Endodermal cell (in vitro differentiated cells): ENCODE results near the gene C6orf62. TPM values are rescaled to one million over a fixed set of nuclear protein-coding genes. Genes with fewer than 3 reads are reported as not detected.
"Not testable (repeated sequence)": the region's sequence is repeated elsewhere in the genome, so short reads cannot be mapped to it uniquely, and the experiment has no call there.

ENCODE experiments used
- DNase-seq: peaks from one replicate; pipeline ENCODE4 v3.0.0-alpha.2; 2017
- H3K27ac ChIP-seq: 2 replicates; pipeline ENCODE4 v1.5.1; 2013; ENCODE audit warnings: mild to moderate bottlenecking, low read depth, low read length, moderate library complexity
- H3K27me3 ChIP-seq: 2 replicates; pipeline ENCODE4 v1.6.1; 2013; ENCODE audit warnings: mild to moderate bottlenecking, low read length, moderate library complexity; ENCODE audit not compliant: insufficient read depth, control insufficient read depth, poor library complexity, severe bottlenecking
- H3K36me3 ChIP-seq: 2 replicates; pipeline ENCODE4 v1.7.0; 2013; ENCODE audit warnings: mild to moderate bottlenecking, low read length, moderate library complexity; ENCODE audit not compliant: control insufficient read depth, insufficient read depth
- H3K4me1 ChIP-seq: one replicate; pipeline ENCODE4 v1.7.0; 2013; ENCODE audit warnings: low read length; ENCODE audit not compliant: control insufficient read depth, insufficient read depth
- H3K4me3 ChIP-seq: 2 replicates; pipeline ENCODE4 v1.5.1; 2013; ENCODE audit warnings: mild to moderate bottlenecking, low read length, moderate library complexity
- H3K9ac ChIP-seq: 2 replicates; pipeline ENCODE4 v1.6.1; 2013; ENCODE audit warnings: mild to moderate bottlenecking, low read length, moderate library complexity; ENCODE audit not compliant: poor library complexity, severe bottlenecking; ENCODE audit errors: extremely low read depth
- H3K9me3 ChIP-seq: 2 replicates; pipeline ENCODE4 v1.6.1; 2013; ENCODE audit warnings: mild to moderate bottlenecking, low read length, moderate library complexity; ENCODE audit not compliant: control insufficient read depth
- H3K27ac Mint-ChIP-seq: 2 replicates; pipeline ENCODE4 v1.8.0; 2020; ENCODE audit warnings: mixed read lengths
- H3K27me3 Mint-ChIP-seq: 2 replicates; pipeline ENCODE4 v1.8.0; 2021; ENCODE audit warnings: mild to moderate bottlenecking, mixed read lengths; ENCODE audit not compliant: insufficient read depth
- H3K36me3 Mint-ChIP-seq: 2 replicates; pipeline ENCODE4 v1.8.0; 2020; ENCODE audit warnings: low read depth, mixed read lengths
- H3K4me1 Mint-ChIP-seq: 2 replicates; pipeline ENCODE4 v1.8.0; 2020; ENCODE audit warnings: mixed read lengths
- H3K4me3 Mint-ChIP-seq: 2 replicates; pipeline ENCODE4 v1.8.0; 2020; ENCODE audit warnings: mild to moderate bottlenecking, moderate library complexity, mixed read lengths
- H3K9me3 Mint-ChIP-seq: 2 replicates; pipeline ENCODE4 v1.8.0; 2020; ENCODE audit warnings: mild to moderate bottlenecking, mixed read lengths
- CTCF ChIP-seq: fragments of 200-600 bp; sonication (generic); conservative IDR thresholded peaks from 2 replicates; pipeline ENCODE4 v1.5.0; 2021; ENCODE audit warnings: antibody characterized with exemption, mild to moderate bottlenecking
- WGBS, 2 experiments: methylation state at CpG; one replicate each; pipeline versions ENCODE4 v1.1.5 to v1.1.7; 2013; ENCODE audit warnings: missing lambda C conversion rate in 2 of 2, mixed read lengths in 1 of 2; ENCODE audit not compliant: insufficient coverage in 1 of 2, insufficient read length in 1 of 2; 5-methylcytosine and 5-hydroxymethylcytosine counted together
- total RNA-seq, 2 donors: library from RNA; stranded (reverse); fragmentation: NEBNext Ultra II Directional in 1 of 2; extraction: Animal tissue kit (Norgen Biotek cat#: 25700) in 1 of 2; gene quantifications; 2 replicates in 1 of 2; 3 replicates in 1 of 2; pipeline ENCODE4 v1.2.1, GENCODE V29; 2021

Gene C6orf62
- total RNA-seq, 2 donors from 2014 or later: 106 to 120 TPM

DNA sequence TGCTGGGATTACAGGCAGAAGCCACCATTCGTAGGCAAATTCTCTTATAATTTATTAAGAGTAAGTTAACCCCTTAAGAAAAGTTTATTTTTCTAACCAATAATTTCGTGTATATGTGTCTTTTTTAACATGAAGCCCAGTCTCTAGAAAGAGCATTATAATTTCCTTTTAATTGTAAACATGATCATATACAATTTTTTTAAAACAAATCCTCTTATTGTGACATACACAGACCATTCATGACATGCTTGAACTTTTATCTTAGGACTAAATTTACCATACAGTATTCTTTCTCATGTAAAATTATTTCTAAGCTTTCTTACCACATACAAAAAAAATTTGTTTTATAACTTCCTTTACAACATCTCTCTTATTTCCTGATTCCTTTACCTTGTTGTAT lies 45.3 kb downstream of the C6orf62 start:
- no peak overlapping the region for H3K4me3 Mint-ChIP-seq
- Histone ChIP-seq H3K27ac (no peak overlapping the region), H3K36me3 (no peaks in the 10 kb centered on the region), H3K27me3 (no peaks in the 10 kb centered on the region), H3K4me1 (no peaks in the 10 kb centered on the region), H3K4me3 (peak overlapping the region; percentile 53), H3K9ac (no peak overlapping the region), H3K9me3 (peaks cover 59% of the 10 kb centered on the region)
- H3K27me3 Mint-ChIP-seq: no peaks in the 10 kb centered on the region
- 86 to 100% methylated on average over 1 to 2 of the region's 2 CpGs for WGBS, 2 experiments
- peaks cover 69% of the 10 kb centered on the region for H3K36me3 Mint-ChIP-seq
- no peak overlapping the region for H3K27ac Mint-ChIP-seq
- no peaks in the 10 kb centered on the region for H3K4me1 Mint-ChIP-seq
- DNase-seq: no peak
- H3K9me3 Mint-ChIP-seq: peaks cover 80% of the 10 kb centered on the region
- no peak for TF ChIP-seq CTCF

DNA sequence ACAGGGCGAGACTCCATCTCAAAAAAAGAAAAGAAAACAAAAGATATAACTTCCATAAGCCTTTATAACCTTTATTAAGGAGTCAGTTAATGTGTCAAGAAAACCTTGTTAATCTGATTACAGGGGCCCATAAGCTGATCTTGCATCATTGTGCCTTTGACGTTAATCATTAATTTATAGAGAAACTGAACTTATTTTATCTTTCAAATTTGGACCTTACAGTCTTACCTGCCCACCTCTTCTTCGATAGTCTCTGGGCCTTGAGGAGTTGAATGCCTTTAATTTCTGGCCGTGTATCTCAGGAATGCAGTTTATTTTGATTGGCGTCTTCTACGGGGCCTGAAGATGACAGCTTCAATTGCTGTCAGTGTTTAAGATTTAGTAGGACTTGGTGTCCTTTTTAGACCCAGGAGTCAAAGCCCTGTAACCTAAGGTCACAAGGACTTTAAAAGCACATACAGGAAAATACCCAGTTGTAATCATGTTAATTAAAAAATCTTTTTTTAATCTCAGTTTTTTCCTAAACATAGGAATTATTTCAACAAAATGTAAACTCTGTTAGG lies 46.3 kb downstream of the C6orf62 start:
- no peaks in the 10 kb centered on the region for H3K36me3 ChIP-seq
- H3K27me3 ChIP-seq: no peaks in the 10 kb centered on the region
- H3K27ac ChIP-seq: no peak overlapping the region
- no peak for TF ChIP-seq CTCF
- WGBS, 2 experiments: 89 to 98% methylated on average over 4 to 6 of the region's 6 CpGs
- Mint-ChIP-seq H3K4me1 (no peaks in the 10 kb centered on the region), H3K4me3 (no peak overlapping the region), H3K27me3 (no peaks in the 10 kb centered on the region), H3K27ac (no peak overlapping the region), H3K36me3 (peaks cover 67% of the 10 kb centered on the region), H3K9me3 (peaks cover 86% of the 10 kb centered on the region)
- H3K9me3 ChIP-seq: peaks cover 68% of the 10 kb centered on the region
- H3K4me1 ChIP-seq: no peaks in the 10 kb centered on the region
- peak overlapping the region; percentile 54 for H3K4me3 ChIP-seq
- no peak for DNase-seq
- no peak overlapping the region for H3K9ac ChIP-seq

GRCh38 chr6:24671077-24671476 lies 47.9 kb downstream of the C6orf62 start:
- H3K36me3 Mint-ChIP-seq: peaks cover 56% of the 10 kb centered on the region

DNA sequence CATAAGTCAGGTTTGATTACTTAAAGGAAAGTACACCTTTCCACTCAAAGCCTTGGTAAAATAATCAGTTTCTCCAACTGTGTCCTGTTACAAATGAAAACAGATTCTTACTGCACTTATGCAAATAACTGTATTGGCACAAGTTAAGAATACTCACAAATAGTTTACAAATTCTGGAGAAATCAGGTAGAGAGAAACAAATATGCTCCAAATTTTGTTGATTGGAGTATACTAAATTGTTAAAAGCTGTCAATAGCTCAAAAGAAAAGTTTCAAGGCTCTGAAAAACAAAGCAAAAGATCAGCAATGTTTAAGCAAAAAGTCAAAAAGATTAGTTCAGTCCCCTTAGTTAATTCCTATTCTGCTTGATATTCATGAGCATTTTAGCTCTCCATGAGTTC lies 48.5 kb downstream of the C6orf62 start:
- peaks cover 71% of the 10 kb centered on the region for H3K9me3 ChIP-seq
- not testable (repeated sequence) for H3K4me1 ChIP-seq, H3K27ac ChIP-seq, H3K4me3 Mint-ChIP-seq, H3K27ac Mint-ChIP-seq, H3K4me1 Mint-ChIP-seq, H3K36me3 ChIP-seq, DNase-seq, H3K27me3 ChIP-seq, H3K9ac ChIP-seq, H3K27me3 Mint-ChIP-seq
- Mint-ChIP-seq H3K36me3 (peaks cover 54% of the 10 kb centered on the region), H3K9me3 (peaks cover 77% of the 10 kb centered on the region)
- H3K4me3 ChIP-seq: peak overlapping the region; percentile 67

More at GRCh38 chr6:24671077-24671476, 47.9 kb downstream of the C6orf62 start:
- not testable (repeated sequence) for H3K9ac ChIP-seq, H3K27me3 ChIP-seq, H3K27me3 Mint-ChIP-seq, H3K36me3 ChIP-seq, H3K27ac Mint-ChIP-seq, H3K27ac ChIP-seq, DNase-seq, H3K4me1 ChIP-seq, H3K4me3 Mint-ChIP-seq, H3K4me1 Mint-ChIP-seq
- peaks cover 71% of the 10 kb centered on the region for H3K9me3 ChIP-seq
- H3K9me3 Mint-ChIP-seq: peaks cover 82% of the 10 kb centered on the region
- 91 to 100% methylated on average over 1 to 3 of the region's 4 CpGs for WGBS, 2 experiments
- H3K4me3 ChIP-seq: peak overlapping the region; percentile 67
